ENCODE data around the gene NEDD4L. TPM values are rescaled to one million over a fixed set of nuclear protein-coding genes. Genes with fewer than 3 reads are reported as not detected.

The NEDD4L gene
- total RNA-seq, 1 experiment from 2014 or later: 57.4 TPM

- no peak overlapping the region for H3K4me2 ChIP-seq
- H2AFZ ChIP-seq: no peak overlapping the region
- H3K27me3 ChIP-seq (ENCODE audit: insufficient read depth, low read depth): no peaks in the 10 kb centered on the region
- peaks cover 54% of the 10 kb centered on the region for H3K36me3 ChIP-seq (ENCODE audit: low read depth)
- CTCF ChIA-PET: no interaction called here
- H3F3A ChIP-seq (ENCODE audit: insufficient read depth, low read depth): peaks cover 8% of the 10 kb centered on the region; the same call in 1 of the 2 replicates
- BruUV-seq (replicated peaks): no TSS peak
- no peaks in the 10 kb centered on the region for H4K20me1 ChIP-seq (ENCODE audit: insufficient read depth)
- POLR2A ChIA-PET (ENCODE audit: unreplicated experiment): interaction anchor here (0.6 kb wide), 1 partner anchor 1644 kb away, joined by 4 read pairs; no protein-coding TSS in a partner anchor
- intact Hi-C loops (cut with micrococcal nuclease; ENCODE audit: unreplicated experiment): no loop called here
- H3K4me3 ChIP-seq: no peak overlapping the region
- H3K9me2 ChIP-seq (ENCODE audit: insufficient read depth): no peaks in the 10 kb centered on the region
- no peaks in the 10 kb centered on the region for H3K9me3 ChIP-seq (ENCODE audit: insufficient read depth, low read depth)
- H3K79me2 ChIP-seq (ENCODE audit: low read depth): no peaks in the 10 kb centered on the region
- DNase-seq: no peak
- no peak for TF ChIP-seq EZH2 (IDR thresholded peaks at IDR 0.05; ENCODE audit: low read depth)
- no peak for TF ChIP-seq CTCF (conservative IDR thresholded peaks at IDR 0.05)
- no peaks in the 10 kb centered on the region for H3K4me1 ChIP-seq (replicated peaks; ENCODE audit: insufficient read depth)
- no peak overlapping the region for H3K27ac ChIP-seq
Observed at GRCh38 chr18:58347135-58347534, 303.1 kb downstream of the NEDD4L start.

GRCh38 chr18:58348517-58348916 lies 304.5 kb downstream of the NEDD4L start:
- Histone ChIP-seq H3K9me3 (ENCODE audit: insufficient read depth, low read depth) (no peaks in the 10 kb centered on the region), H3K36me3 (ENCODE audit: low read depth) (peaks cover 53% of the 10 kb centered on the region), H2AFZ (no peak overlapping the region), H4K20me1 (ENCODE audit: insufficient read depth) (no peaks in the 10 kb centered on the region), H3K27me3 (ENCODE audit: insufficient read depth, low read depth) (no peaks in the 10 kb centered on the region), H3K27ac (no peak overlapping the region), H3F3A (ENCODE audit: insufficient read depth, low read depth) (peaks cover 8% of the 10 kb centered on the region; the same call in 1 of the 2 replicates), H3K4me3 (no peak overlapping the region), H3K9me2 (ENCODE audit: insufficient read depth) (no peaks in the 10 kb centered on the region), H3K79me2 (ENCODE audit: low read depth) (no peaks in the 10 kb centered on the region), H3K4me2 (no peak overlapping the region), H3K4me1 (replicated peaks; ENCODE audit: insufficient read depth) (no peaks in the 10 kb centered on the region)
- POLR2A ChIA-PET (ENCODE audit: unreplicated experiment): no interaction called here
- intact Hi-C loops (cut with micrococcal nuclease; ENCODE audit: unreplicated experiment): no loop called here
- CTCF ChIA-PET: no interaction called here
- no TSS peak for BruUV-seq (replicated peaks)
- no peak for DNase-seq
- no peak for TF ChIP-seq EZH2 (IDR thresholded peaks at IDR 0.05; ENCODE audit: low read depth)
- no peak for TF ChIP-seq CTCF (conservative IDR thresholded peaks at IDR 0.05)

GRCh38 chr18:58348951-58349350 lies 304.9 kb downstream of the NEDD4L start:
- CTCF ChIA-PET: no interaction called here
- Histone ChIP-seq H3K27me3 (ENCODE audit: insufficient read depth, low read depth) (no peaks in the 10 kb centered on the region), H3K4me2 (no peak overlapping the region), H3K36me3 (ENCODE audit: low read depth) (peaks cover 50% of the 10 kb centered on the region), H3K4me3 (no peak overlapping the region), H3K79me2 (ENCODE audit: low read depth) (no peaks in the 10 kb centered on the region), H3K27ac (no peak overlapping the region), H2AFZ (no peak overlapping the region), H3K9me2 (ENCODE audit: insufficient read depth) (no peaks in the 10 kb centered on the region), H3K4me1 (replicated peaks; ENCODE audit: insufficient read depth) (no peaks in the 10 kb centered on the region), H3K9me3 (ENCODE audit: insufficient read depth, low read depth) (no peaks in the 10 kb centered on the region), H3F3A (ENCODE audit: insufficient read depth, low read depth) (peaks cover 8% of the 10 kb centered on the region; the same call in 1 of the 2 replicates), H4K20me1 (ENCODE audit: insufficient read depth) (no peaks in the 10 kb centered on the region)
- TF ChIP-seq EZH2 (IDR thresholded peaks at IDR 0.05; ENCODE audit: low read depth) (no peak), CTCF (conservative IDR thresholded peaks at IDR 0.05) (no peak)
- no peak for DNase-seq
- intact Hi-C loops (cut with micrococcal nuclease; ENCODE audit: unreplicated experiment): no loop called here
- BruUV-seq (replicated peaks): no TSS peak
- POLR2A ChIA-PET (ENCODE audit: unreplicated experiment): no interaction called here

All from PC-9 (cell line).